ENCODE measurements around the gene KLF7.

DNA sequence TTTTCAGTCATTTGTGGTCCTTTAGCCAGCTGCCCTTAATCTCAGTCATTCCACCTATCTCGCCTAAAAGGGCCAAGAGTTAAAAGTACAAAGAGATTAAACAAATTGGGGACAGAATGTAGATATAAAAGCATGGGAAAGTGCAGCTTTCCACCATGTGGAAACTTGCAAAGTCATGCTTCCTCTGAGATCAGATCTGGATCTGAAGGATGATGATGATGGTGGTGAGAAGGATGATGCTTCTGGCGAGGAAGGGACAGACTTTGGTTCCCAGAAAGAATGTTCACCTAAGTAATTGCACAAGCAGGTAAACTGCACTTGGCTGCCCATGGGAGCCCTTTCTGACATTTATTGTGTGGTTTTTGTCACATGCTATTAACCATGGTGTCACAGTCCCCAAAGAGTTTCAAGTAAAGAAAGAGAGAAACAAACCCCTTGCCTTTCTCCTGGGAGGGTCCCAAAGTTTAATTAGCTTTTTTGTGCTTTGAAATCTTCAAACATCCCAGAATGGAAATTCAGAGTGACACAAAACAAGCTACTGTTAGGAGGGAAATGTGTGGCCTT, 34.7 kb downstream of the KLF7 start:
- no peak for TF ChIP-seq MAX (IDR thresholded peaks at IDR 0.05)
- TF ChIP-seq RXRA (IDR thresholded peaks at IDR 0.05): no peak
- TF ChIP-seq CTCF (IDR thresholded peaks at IDR 0.05; ENCODE audit: low read depth, low read length, missing input control): no peak
- TF ChIP-seq, protein P1, sequence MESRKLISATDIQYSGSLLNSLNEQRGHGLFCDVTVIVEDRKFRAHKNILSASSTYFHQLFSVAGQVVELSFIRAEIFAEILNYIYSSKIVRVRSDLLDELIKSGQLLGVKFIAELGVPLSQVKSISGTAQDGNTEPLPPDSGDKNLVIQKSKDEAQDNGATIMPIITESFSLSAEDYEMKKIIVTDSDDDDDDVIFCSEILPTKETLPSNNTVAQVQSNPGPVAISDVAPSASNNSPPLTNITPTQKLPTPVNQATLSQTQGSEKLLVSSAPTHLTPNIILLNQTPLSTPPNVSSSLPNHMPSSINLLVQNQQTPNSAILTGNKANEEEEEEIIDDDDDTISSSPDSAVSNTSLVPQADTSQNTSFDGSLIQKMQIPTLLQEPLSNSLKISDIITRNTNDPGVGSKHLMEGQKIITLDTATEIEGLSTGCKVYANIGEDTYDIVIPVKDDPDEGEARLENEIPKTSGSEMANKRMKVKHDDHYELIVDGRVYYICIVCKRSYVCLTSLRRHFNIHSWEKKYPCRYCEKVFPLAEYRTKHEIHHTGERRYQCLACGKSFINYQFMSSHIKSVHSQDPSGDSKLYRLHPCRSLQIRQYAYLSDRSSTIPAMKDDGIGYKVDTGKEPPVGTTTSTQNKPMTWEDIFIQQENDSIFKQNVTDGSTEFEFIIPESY (IDR thresholded peaks at IDR 0.05): no peak
- no peak for TF ChIP-seq JUND (IDR thresholded peaks at IDR 0.05)
- TF ChIP-seq SP1 (IDR thresholded peaks at IDR 0.05): no peak
- TF ChIP-seq TAF1 (conservative IDR thresholded peaks at IDR 0.05): no peak

All from liver (tissue), 3 donors.